Heart left ventricle (tissue), 16 donors: ENCODE data around the gene TSPAN14. TPM values are rescaled to one million over a fixed set of nuclear protein-coding genes. Genes with fewer than 3 reads are reported as not detected.

ENCODE experiments used
- ATAC-seq, 4 donors: fragments of 200-7000 bp; cut with Tn5 transposase; one replicate each; pipeline ENCODE4 v1.9.1; 2020 to 2022; ENCODE audit warnings: moderate library complexity in 4 of 4, mild to moderate bottlenecking in 3 of 4, moderate number of reproducible peaks in 1 of 4
- DNase-seq, 5 donors: peaks; one replicate each; pipeline ENCODE4 v3.0.0-alpha.2; 2020
- H3K27ac ChIP-seq, 12 donors: fragments of 200-600 bp; sonication (generic) in 4 of 12; one replicate each; pipeline versions ENCODE4 v1.5.0 to v1.8.0; 2016 to 2022; ENCODE audit warnings: mild to moderate bottlenecking in 2 of 12
- H3K27me3 ChIP-seq, 9 donors: fragments of 200-600 bp; sonication (generic) in 2 of 9; one replicate each; pipeline versions ENCODE4 v1.5.1 to v1.8.0; 2016 to 2022; ENCODE audit warnings: mild to moderate bottlenecking in 3 of 9
- H3K36me3 ChIP-seq, 9 donors: fragments of 200-600 bp; sonication (generic) in 2 of 9; one replicate each; pipeline versions ENCODE4 v1.5.0 to v1.8.0; 2018 to 2022; ENCODE audit warnings: mild to moderate bottlenecking in 2 of 9
- H3K4me1 ChIP-seq, 12 donors: fragments of 200-600 bp; sonication (generic) in 4 of 12; one replicate each; pipeline versions ENCODE4 v1.5.0 to v1.8.0; 2016 to 2022; ENCODE audit warnings: mild to moderate bottlenecking in 3 of 12
- H3K4me3 ChIP-seq, 12 donors: fragments of 200-600 bp; sonication (generic) in 4 of 12; one replicate each; pipeline versions ENCODE4 v1.5.0 to v1.8.0; 2017 to 2022; ENCODE audit warnings: mild to moderate bottlenecking in 9 of 12, moderate library complexity in 4 of 12
- H3K9me3 ChIP-seq, 12 donors: fragments of 200-600 bp; sonication (generic) in 4 of 12; one replicate each; pipeline versions ENCODE4 v1.5.0 to v1.8.0; 2016 to 2022; ENCODE audit warnings: mild to moderate bottlenecking in 1 of 12
- POLR2A ChIP-seq, 2 donors: fragments of 450-650 bp; IDR thresholded peaks; one replicate each; pipeline ENCODE4 v1.6.1; 2017; ENCODE audit warnings: antibody characterized with exemption in 2 of 2, mild to moderate bottlenecking in 2 of 2, moderate library complexity in 2 of 2
- WGBS, 4 donors: extraction: QIAGEN DNeasy Blood & Tissue Kit in 2 of 4; methylation state at CpG; one replicate each; pipeline versions ENCODE4 v1.1.5 to v1.1.7; 2013 to 2018; 5-methylcytosine and 5-hydroxymethylcytosine counted together
- intact Hi-C, 10 donors: fragments of 100-400 bp; cut with DNase I; formaldehyde crosslinking; loops; one replicate each; pipeline versions ENCODE4 v1.11.1 to v1.14.2; 2022
- polyA plus RNA-seq, 2 donors: library from polyadenylated mRNA; stranded (reverse); fragments of 200-250 nt; gene quantifications; one replicate each; pipeline ENCODE4 v1.2.3, GENCODE V29; 2013
- total RNA-seq, 9 donors: library from RNA; depleted of rRNA in 2 of 9; stranded (reverse); fragments of >200 nt in 2 of 9; fragmentation: NEBNext Ultra II Directional in 3 of 9; extraction: Animal tissue kit (Norgen Biotek cat#: 25700) in 3 of 9; gene quantifications; one replicate each; pipeline versions ENCODE4 v1.1.0 to v1.2.4, GENCODE V29; 2016 to 2023
- TF ChIP-seq, protein P1 (sequence below), 12 donors: fragments of 200-600 bp; sonication (generic) in 4 of 12; IDR thresholded peaks; one replicate each; pipeline versions ENCODE4 v1.5.0 to v1.8.0; 2018 to 2022; ENCODE audit warnings: antibody characterized with exemption in 12 of 12, mild to moderate bottlenecking in 5 of 12
- donor health status: ischemic (EF 13 %, LVEDD 7.1; RV severe dilation, severe dysfunction).
- donor health status: healthy with polysubstance abuse.
- donor health status: DM: no; HTN: yes; CAD: no.
- donor health status: DM: no; HTN: no; CAD: no.
- donor health status: ischemic (EF 25% LVEDD 6.9; RV normal size, moderate dysfunction).
- donor health status: ischemic (EF 25% LVEDD 5.7; RV mildly dilated, moderate dysfunction).
- donor health status: healthy.
- donor health status: DM: yes; HTN: yes; CAD: no.
- donor health status: ischemic (EF 35%, LVEDD 5.7; RV mildly dilated, moderate dysfunction).
- donor health status: nonischemic (EF 11% LVEDD 7.7; RV severe dilation, severe dysfunction).
- donor health status: DM: yes; HTN: yes; CAD: no.
- donor health status: PGD.
- donor health status: ischemic (EF 29% LVEDD 5.4; RV normal size, mild dysfunction).
- donor health status: nonischemic (EF 23%, LVEDD 6.1; RV moderate dilation, normal function).

Gene TSPAN14
- total and polyA plus RNA-seq, 11 donors, result 17.4 to 71.5 (median 39.6) TPM

DNA sequence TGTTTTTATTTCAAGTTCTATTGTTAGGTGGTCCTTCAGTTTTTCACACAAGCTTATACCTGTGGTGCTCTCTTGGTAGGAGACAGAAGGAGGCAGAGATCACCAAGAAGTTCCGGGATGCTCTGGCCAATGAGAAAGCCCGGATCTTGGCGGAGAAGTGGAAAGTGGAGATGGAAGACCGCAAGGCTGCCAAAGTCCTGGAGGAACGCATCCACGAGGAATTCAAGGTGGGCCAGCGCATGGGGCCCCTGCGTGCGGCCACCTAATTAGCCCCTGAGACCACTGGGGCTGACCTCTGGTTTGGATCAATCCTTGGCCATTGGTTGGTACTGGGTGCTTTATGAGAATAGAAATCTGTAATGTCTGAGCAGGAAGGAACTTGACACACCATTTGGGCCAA lies 117.2 kb downstream of the TSPAN14 start:
- Histone ChIP-seq H3K36me3 (no peaks in the 10 kb centered on the region), H3K4me3 (no peak overlapping the region), H3K27ac (no peak overlapping the region), H3K27me3 (no peaks in the 10 kb centered on the region), H3K4me1 (no peaks in the 10 kb centered on the region), H3K9me3 (peaks cover 0 to under 1% (median 0%) of the 10 kb centered on the region in 12 donors)
- intact Hi-C loops, result no loop called here
- 97 to 98% (median 98%) methylated on average over 9 of the region's 9 CpGs for WGBS, 4 donors
- TF ChIP-seq POLR2A (IDR thresholded peaks at IDR 0.05), result no peak
- TF ChIP-seq, protein P1, sequence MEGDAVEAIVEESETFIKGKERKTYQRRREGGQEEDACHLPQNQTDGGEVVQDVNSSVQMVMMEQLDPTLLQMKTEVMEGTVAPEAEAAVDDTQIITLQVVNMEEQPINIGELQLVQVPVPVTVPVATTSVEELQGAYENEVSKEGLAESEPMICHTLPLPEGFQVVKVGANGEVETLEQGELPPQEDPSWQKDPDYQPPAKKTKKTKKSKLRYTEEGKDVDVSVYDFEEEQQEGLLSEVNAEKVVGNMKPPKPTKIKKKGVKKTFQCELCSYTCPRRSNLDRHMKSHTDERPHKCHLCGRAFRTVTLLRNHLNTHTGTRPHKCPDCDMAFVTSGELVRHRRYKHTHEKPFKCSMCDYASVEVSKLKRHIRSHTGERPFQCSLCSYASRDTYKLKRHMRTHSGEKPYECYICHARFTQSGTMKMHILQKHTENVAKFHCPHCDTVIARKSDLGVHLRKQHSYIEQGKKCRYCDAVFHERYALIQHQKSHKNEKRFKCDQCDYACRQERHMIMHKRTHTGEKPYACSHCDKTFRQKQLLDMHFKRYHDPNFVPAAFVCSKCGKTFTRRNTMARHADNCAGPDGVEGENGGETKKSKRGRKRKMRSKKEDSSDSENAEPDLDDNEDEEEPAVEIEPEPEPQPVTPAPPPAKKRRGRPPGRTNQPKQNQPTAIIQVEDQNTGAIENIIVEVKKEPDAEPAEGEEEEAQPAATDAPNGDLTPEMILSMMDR (IDR thresholded peaks at IDR 0.05), result no peak
- DNase-seq (no peak), ATAC-seq (no peak)

DNA sequence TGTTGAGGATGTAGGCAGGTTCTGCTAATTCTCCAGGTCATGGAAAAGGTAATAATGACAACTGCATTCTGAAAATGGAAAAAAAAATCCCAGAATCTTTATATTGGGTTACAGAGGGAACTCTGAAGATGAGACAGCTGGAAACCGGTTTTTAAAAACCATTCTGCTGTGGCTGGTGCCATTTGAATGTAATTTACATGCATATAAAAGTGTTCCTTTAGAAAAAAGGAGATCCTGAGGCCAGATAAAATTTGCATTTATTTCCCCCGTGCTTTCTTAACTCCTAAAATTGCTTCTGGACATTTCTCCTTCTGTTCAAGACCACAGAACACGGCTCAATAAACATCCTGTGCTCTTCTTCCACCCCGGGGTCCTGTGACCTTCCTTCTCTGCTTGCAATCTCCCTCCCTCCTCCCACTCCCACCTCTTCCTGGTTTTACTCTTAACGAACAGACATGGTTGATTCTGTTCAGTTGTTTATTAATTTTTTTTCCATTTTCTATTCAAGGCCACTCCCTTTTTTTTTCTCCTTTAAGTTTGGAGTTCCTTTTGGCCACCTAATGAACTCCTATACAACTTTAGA lies 125.2 kb downstream of the TSPAN14 start:
- intact Hi-C loops, result no loop called here
- 28 to 41% (median 37%) methylated on average over 5 of the region's 5 CpGs for WGBS, 4 donors
- Histone ChIP-seq H3K27me3 (no peaks in the 10 kb centered on the region), H3K4me1 (peaks cover 0 to 15% (median 0%) of the 10 kb centered on the region in 12 donors), H3K9me3 (peaks cover 0 to 9% (median 0%) of the 10 kb centered on the region in 12 donors), H3K36me3 (no peaks in the 10 kb centered on the region), H3K27ac (no peak overlapping the region), H3K4me3 (no peak overlapping the region)
- ATAC-seq (no peak), DNase-seq (no peak)
- TF ChIP-seq, protein P1 (IDR thresholded peaks at IDR 0.05), result no peak
- TF ChIP-seq POLR2A (IDR thresholded peaks at IDR 0.05), result no peak

DNA sequence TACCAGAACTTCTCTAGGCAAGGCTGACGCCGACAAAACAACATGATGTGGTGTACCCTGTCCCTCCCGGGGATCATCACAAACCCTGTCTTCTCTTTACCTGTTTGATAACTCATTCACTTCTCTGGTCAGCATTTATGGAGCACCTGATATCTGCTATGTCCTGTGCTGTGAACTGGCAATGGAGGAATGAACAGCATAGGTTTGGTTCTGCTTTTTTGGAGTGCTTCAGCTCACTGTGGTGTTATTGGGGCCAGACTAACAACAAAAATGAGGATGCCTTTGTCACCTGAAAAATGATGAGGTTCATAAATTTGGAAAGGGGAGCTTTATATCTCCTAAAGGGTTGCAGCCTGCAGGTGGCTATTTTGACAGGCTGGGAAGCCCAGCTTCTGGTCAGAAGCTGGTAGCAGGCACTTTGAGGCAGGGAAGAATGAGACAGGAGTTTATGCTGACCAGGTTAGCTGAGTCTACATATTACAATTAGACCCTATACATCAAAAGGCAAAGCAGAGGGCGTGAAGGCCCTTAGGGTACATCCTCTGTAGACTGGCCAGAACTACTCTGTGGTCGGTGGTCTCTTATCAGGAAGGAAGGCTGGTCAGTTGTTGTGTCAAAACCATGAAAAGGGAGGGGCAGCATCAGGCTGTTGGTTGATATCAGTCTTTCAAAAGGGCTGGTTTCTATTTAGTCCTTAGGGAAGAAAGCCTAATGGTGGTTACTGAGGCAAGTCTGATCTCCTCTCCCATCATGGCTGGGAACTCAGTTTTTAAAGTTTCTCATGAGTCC lies 125.9 kb downstream of the TSPAN14 start:
- Histone ChIP-seq H3K4me1 (peaks cover 0 to 15% (median 0%) of the 10 kb centered on the region in 12 donors), H3K4me3 (no peak overlapping the region), H3K27me3 (no peaks in the 10 kb centered on the region), H3K27ac (no peak overlapping the region), H3K36me3 (no peaks in the 10 kb centered on the region), H3K9me3 (peaks cover 0 to 9% (median 0%) of the 10 kb centered on the region in 12 donors)
- DNase-seq (no peak), ATAC-seq (peak in 1 of 4 donors; percentile 31)
- intact Hi-C loops, result loop anchor here in 5 of 10 donors (5.0 to 10.0 kb wide), 3 partner anchors 43 to 138 kb away; partner anchors contain the start of gene SH2D4B (in 2 of the 5)
- TF ChIP-seq POLR2A (IDR thresholded peaks at IDR 0.05), result no peak
- TF ChIP-seq, protein P1 (IDR thresholded peaks at IDR 0.05), result no peak
- WGBS, 4 donors, result 77 to 87% (median 80%) methylated on average over 5 of the region's 5 CpGs
